ENCODE measurements around the gene DLL3.

The DLL3 gene

DNA sequence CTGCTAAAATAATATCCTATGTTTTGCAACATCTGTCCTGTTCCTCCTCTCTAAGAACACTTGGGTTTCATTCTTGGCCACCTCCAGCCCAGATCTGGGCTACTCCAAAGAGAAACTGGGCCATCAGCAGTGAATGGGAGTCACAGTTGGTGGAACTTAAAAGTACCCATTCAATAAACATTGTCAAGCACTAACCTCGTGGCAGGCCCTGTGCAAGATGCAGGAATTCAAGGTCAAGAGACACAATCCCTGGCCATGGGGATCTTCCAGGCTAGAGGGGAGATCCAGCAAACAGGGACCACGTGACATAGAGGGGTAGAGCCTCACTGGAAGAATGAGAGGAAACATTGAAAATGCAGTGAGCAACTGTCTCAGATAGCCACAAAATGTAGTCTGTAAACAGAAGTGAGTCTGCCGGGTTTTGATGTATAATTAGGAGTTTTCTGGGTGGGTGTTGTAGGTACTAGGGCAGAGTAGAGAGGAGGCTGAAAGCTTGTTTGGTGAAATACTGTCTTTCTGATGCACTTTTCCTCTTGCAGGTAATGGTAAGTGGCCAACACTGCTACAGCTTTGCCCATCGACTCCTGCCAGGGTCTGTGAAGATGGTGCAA lies 56.1 kb downstream of the DLL3 start:
- Histone ChIP-seq H3K27ac (ENCODE audit: low read length) (no peak overlapping the region), H2AFZ (ENCODE audit: low read depth, low read length) (no peak overlapping the region), H3K4me1 (ENCODE audit: low read length) (peaks cover 27% of the 10 kb centered on the region), H4K20me1 (ENCODE audit: insufficient read depth, low read length) (no peaks in the 10 kb centered on the region), H3K27me3 (ENCODE audit: low read depth, low read length) (peaks cover 16% of the 10 kb centered on the region), H3K9ac (ENCODE audit: low read length) (no peak overlapping the region), H3K79me2 (ENCODE audit: low read length) (no peaks in the 10 kb centered on the region), H3K36me3 (replicated peaks; ENCODE audit: low read depth, low read length) (no peaks in the 10 kb centered on the region), H3K4me3 (ENCODE audit: low read length) (no peak overlapping the region), H3K4me2 (ENCODE audit: low read length) (no peak overlapping the region), H3K9me3 (ENCODE audit: insufficient read depth, low read length) (no peaks in the 10 kb centered on the region)
- no peak for TF ChIP-seq CTCF (IDR thresholded peaks at IDR 0.05; ENCODE audit: low read depth, low read length)
- no peak for TF ChIP-seq EZH2phosphoT487 (IDR thresholded peaks at IDR 0.05; ENCODE audit: low read depth)

DNA sequence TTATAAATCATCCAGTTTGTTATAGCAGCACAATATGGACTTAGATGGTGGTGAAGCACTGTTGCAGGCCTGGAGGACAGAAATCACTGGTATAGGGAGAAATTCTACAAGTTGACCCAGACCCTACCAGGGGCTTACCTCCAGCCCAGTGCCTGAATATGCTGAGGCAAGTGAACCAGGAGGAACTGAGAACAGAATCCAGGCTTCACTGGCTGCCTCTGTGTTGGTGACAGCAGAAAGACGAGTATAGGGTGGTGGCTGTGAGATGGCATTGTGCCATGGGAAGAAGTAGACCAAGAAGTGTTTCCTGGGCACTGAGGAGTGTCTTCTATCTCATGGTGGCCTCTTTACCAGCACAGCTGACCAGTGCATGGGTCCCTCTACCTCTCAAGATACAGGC lies 57.1 kb downstream of the DLL3 start:
- no peaks in the 10 kb centered on the region for H4K20me1 ChIP-seq (ENCODE audit: insufficient read depth, low read length)
- H3K4me3 ChIP-seq (ENCODE audit: low read length): no peak overlapping the region
- H3K4me2 ChIP-seq (ENCODE audit: low read length): no peak overlapping the region
- H3K27me3 ChIP-seq (ENCODE audit: low read depth, low read length): peaks cover 20% of the 10 kb centered on the region
- no peak overlapping the region for H3K27ac ChIP-seq (ENCODE audit: low read length)
- H3K9me3 ChIP-seq (ENCODE audit: insufficient read depth, low read length): no peaks in the 10 kb centered on the region
- no peaks in the 10 kb centered on the region for H3K36me3 ChIP-seq (replicated peaks; ENCODE audit: low read depth, low read length)
- no peaks in the 10 kb centered on the region for H3K79me2 ChIP-seq (ENCODE audit: low read length)
- TF ChIP-seq EZH2phosphoT487 (IDR thresholded peaks at IDR 0.05; ENCODE audit: low read depth) (no peak), CTCF (IDR thresholded peaks at IDR 0.05; ENCODE audit: low read depth, low read length) (no peak)
- no peak overlapping the region for H2AFZ ChIP-seq (ENCODE audit: low read depth, low read length)
- H3K9ac ChIP-seq (ENCODE audit: low read length): no peak overlapping the region
- H3K4me1 ChIP-seq (ENCODE audit: low read length): peaks cover 27% of the 10 kb centered on the region

Data from OCI-LY3 (cell line).